Gastrocnemius medialis (tissue), 4 donors: Measurements from ENCODE around the gene SNAPC4. TPM values are rescaled to one million over a fixed set of nuclear protein-coding genes. Genes with fewer than 3 reads are reported as not detected.

Experiments used
- ATAC-seq, 2 donors: fragments of 150-250 bp; one replicate each; pipeline ENCODE4 v1.9.1; 2016
- DNase-seq, 2 donors: peaks; one replicate each; pipeline ENCODE4 v3.0.0-alpha.2; 2019
- H3K27ac ChIP-seq, 4 donors: fragments of 200-600 bp; sonication (generic); 1 replicate in 1 of 4; 2 replicates in 3 of 4; pipeline ENCODE4 v1.5.1; 2016 to 2018; ENCODE audit warnings: mild to moderate bottlenecking in 2 of 4, moderate library complexity in 1 of 4
- H3K27me3 ChIP-seq, 3 donors: fragments of 200-600 bp; sonication (generic) in 2 of 3; 1 replicate in 1 of 3; 2 replicates in 2 of 3; pipeline versions ENCODE4 v1.5.1 to v1.6.0; 2016 to 2019; ENCODE audit warnings: mild to moderate bottlenecking in 1 of 3, moderate library complexity in 1 of 3
- H3K36me3 ChIP-seq, 2 donors: fragments of 200-600 bp; sonication (generic) in 1 of 2; one replicate each; pipeline ENCODE4 v1.5.1; 2017 to 2018
- H3K4me1 ChIP-seq, 2 donors: fragments of 200-600 bp; sonication (generic) in 1 of 2; one replicate each; pipeline ENCODE4 v1.5.1; 2016 to 2017; ENCODE audit warnings: mild to moderate bottlenecking in 2 of 2
- H3K4me3 ChIP-seq, 4 donors: fragments of 200-600 bp; sonication (generic) in 3 of 4; 1 replicate in 1 of 4; 2 replicates in 3 of 4; pipeline ENCODE4 v1.5.1; 2016 to 2019; ENCODE audit warnings: mild to moderate bottlenecking in 2 of 4
- H3K9me3 ChIP-seq, 3 donors: fragments of 200-600 bp; sonication (generic) in 2 of 3; 1 replicate in 1 of 3; 2 replicates in 2 of 3; pipeline ENCODE4 v1.5.1; 2016 to 2019
- POLR2A ChIP-seq, 2 donors: fragments of 450-650 bp; IDR thresholded peaks; one replicate each; pipeline ENCODE4 v1.6.1; 2017; ENCODE audit warnings: antibody characterized with exemption in 2 of 2, mild to moderate bottlenecking in 2 of 2, moderate library complexity in 2 of 2
- in situ Hi-C, 4 donors: fragments of 200-750 bp; cut with MboI; loops; one replicate each; pipeline versions ENCODE4 v1.15.0 to v1.8.0; 2017; ENCODE audit warnings: low sequenced_read_pairs in 4 of 4
- intact Hi-C: fragments of 100-400 bp; cut with DNase I; formaldehyde crosslinking; loops from one replicate; pipeline ENCODE4 v1.15.1; 2023; ENCODE audit warnings: low total_unique reads
- total RNA-seq, 4 donors: library from RNA; depleted of rRNA; stranded (reverse); fragments of >200 nt; gene quantifications; one replicate each; pipeline versions ENCODE4 v1.1.0 to v1.2.3, GENCODE V29; 2016
- TF ChIP-seq, protein P1 (sequence below), 5 experiments: fragments of 450-650 bp in 3 of 5; fragments of 200-600 bp in 2 of 5; sonication (generic) in 2 of 5; IDR thresholded peaks in 4 of 5; conservative IDR thresholded peaks in 1 of 5; 1 replicate in 4 of 5; 2 replicates in 1 of 5; pipeline ENCODE4 v1.5.1; 2016 to 2019; ENCODE audit warnings: antibody characterized with exemption in 5 of 5, mild to moderate bottlenecking in 3 of 5, moderate library complexity in 3 of 5

SNAPC4 gene
- total RNA-seq, 4 donors from 2014 or later = 2.3 to 6.0 (median 3.9) TPM

DNA sequence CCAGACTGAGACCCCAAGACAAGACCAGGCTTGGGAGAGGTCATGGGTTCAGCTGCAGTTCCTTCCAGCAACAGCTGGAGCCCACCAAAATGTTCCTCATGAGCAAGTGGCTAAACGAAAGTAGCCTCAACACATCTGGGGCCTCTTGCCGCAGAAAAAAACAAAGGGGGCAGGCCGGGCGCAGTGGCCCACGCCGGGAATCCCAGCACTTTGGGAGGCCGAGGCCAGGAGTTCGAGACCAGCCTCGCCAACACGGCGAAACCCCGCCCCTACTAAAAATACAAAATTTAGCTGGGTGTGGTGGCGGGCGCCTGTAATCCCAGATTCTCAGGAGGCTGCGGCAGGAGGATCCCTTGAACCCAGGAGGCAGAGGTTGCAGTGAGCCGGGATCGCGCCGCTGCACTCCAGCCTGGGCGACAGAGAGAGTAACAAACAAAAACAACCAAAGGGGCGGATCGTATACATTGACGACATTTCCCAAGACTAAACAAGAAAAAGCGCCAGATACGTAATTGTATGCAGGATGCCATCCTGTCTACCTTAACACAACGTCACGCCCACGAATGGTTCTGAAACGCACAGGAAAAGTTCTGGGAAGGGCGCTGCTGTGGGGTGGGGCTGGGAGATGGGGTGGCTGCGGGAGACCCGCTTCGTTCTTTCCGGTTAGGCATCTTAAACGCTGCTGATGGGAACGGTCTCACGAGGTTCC lies 38.0 kb upstream of the SNAPC4 start:
- TF ChIP-seq POLR2A (IDR thresholded peaks at IDR 0.05) = no peak
- TF ChIP-seq, protein P1, sequence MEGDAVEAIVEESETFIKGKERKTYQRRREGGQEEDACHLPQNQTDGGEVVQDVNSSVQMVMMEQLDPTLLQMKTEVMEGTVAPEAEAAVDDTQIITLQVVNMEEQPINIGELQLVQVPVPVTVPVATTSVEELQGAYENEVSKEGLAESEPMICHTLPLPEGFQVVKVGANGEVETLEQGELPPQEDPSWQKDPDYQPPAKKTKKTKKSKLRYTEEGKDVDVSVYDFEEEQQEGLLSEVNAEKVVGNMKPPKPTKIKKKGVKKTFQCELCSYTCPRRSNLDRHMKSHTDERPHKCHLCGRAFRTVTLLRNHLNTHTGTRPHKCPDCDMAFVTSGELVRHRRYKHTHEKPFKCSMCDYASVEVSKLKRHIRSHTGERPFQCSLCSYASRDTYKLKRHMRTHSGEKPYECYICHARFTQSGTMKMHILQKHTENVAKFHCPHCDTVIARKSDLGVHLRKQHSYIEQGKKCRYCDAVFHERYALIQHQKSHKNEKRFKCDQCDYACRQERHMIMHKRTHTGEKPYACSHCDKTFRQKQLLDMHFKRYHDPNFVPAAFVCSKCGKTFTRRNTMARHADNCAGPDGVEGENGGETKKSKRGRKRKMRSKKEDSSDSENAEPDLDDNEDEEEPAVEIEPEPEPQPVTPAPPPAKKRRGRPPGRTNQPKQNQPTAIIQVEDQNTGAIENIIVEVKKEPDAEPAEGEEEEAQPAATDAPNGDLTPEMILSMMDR (IDR thresholded peaks at IDR 0.05 in 4 of 5, conservative IDR thresholded peaks at IDR 0.05 in 1 of 5) = no peak
- H3K9me3 ChIP-seq = no peaks in the 10 kb centered on the region
- intact Hi-C loops = loop anchor here (2.0 kb wide), 1 partner anchor 27 kb away; the partner anchor contains the start of genes ENTR1 and PMPCA

DNA sequence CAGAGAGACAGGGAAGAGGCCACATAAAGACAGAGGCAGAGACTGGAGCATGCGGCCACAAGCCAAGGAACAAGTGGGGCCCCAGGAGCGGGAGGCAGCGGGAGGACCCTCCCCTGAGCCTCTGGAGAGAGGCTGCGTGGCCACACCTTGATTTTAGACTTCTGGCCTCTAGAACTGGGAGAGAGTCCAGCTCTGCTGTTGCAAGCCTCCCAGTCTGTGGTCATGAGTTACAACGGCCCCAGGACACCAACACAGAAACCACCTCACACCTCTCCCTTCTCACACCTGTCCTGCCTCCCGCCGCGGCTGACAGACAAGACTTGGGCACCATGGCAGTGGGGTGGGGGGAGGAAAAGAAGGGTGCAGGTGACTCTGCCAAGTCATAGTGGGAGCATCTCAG lies 37.5 kb upstream of the SNAPC4 start:
- peak in 1 of 2 donors; percentile 68 for DNase-seq
- no peaks in the 10 kb centered on the region for H3K9me3 ChIP-seq
- in situ Hi-C loops = no loop called here
- ATAC-seq = peak; percentile 34 to 36
- H3K36me3 ChIP-seq = peaks cover 0 to 24% of the 10 kb centered on the region in 2 donors
- H3K27ac ChIP-seq = peak overlapping the region in 1 of 4 donors; percentile 65
- H3K4me1 ChIP-seq = peaks cover 27 to 30% of the 10 kb centered on the region in 2 donors
- no peak for TF ChIP-seq POLR2A (IDR thresholded peaks at IDR 0.05)
- TF ChIP-seq, protein P1 (IDR thresholded peaks at IDR 0.05 in 4 of 5, conservative IDR thresholded peaks at IDR 0.05 in 1 of 5) = no peak
- H3K27me3 ChIP-seq = no peaks in the 10 kb centered on the region
- peak overlapping the region; percentile 58 to 86 (median 68) for H3K4me3 ChIP-seq
- intact Hi-C loops = no loop called here

More for the DNA sequence above, 38.0 kb upstream of the SNAPC4 start:
- Histone ChIP-seq H3K27me3 (no peaks in the 10 kb centered on the region), H3K4me3 (peak overlapping the region; percentile 58 to 86 (median 68)), H3K36me3 (peaks cover 0 to 23% of the 10 kb centered on the region in 2 donors), H3K27ac (peak overlapping the region in 1 of 4 donors; percentile 65), H3K4me1 (peaks cover 27 to 30% of the 10 kb centered on the region in 2 donors)
- ATAC-seq (no peak), DNase-seq (no peak)
- in situ Hi-C loops = no loop called here

DNA sequence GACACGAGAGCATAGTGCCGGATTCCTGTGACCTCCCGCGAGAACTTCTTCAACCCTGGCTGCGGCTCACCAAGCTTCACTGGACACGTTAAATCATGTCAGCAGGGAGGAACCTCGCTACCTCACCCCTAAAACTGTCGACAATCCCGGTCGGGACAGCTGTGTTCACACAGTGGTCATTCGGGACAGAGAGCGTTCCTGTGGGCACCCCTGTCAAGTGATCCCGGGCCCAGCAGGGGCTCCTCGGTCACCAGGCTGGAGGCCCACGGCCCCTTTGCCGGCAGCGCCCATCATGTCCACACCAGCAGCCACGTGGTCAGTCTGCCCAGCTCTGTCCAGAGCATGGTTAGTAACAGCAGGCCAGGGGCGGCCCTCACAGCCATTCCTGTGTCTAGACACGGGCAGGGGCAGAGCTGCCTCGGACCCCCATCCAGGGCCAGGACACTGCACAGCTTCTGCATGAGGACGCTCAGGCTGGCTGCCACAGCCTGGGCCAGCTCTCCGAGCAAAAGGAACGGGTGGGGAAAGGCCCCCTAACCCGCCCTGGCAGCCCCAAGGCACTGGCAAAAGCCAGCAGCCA lies 36.2 kb upstream of the SNAPC4 start:
- H3K27ac ChIP-seq = no peak overlapping the region
- H3K4me1 ChIP-seq = peaks cover 27 to 30% of the 10 kb centered on the region in 2 donors
- TF ChIP-seq, protein P1 (IDR thresholded peaks at IDR 0.05 in 4 of 5, conservative IDR thresholded peaks at IDR 0.05 in 1 of 5) = no peak
- TF ChIP-seq POLR2A (IDR thresholded peaks at IDR 0.05) = no peak
- no peak overlapping the region for H3K4me3 ChIP-seq
- H3K9me3 ChIP-seq = no peaks in the 10 kb centered on the region
- H3K27me3 ChIP-seq = no peaks in the 10 kb centered on the region
- intact Hi-C loops = no loop called here
- in situ Hi-C loops = no loop called here
- ATAC-seq (no peak), DNase-seq (no peak)
- H3K36me3 ChIP-seq = peaks cover 0 to 14% of the 10 kb centered on the region in 2 donors

DNA sequence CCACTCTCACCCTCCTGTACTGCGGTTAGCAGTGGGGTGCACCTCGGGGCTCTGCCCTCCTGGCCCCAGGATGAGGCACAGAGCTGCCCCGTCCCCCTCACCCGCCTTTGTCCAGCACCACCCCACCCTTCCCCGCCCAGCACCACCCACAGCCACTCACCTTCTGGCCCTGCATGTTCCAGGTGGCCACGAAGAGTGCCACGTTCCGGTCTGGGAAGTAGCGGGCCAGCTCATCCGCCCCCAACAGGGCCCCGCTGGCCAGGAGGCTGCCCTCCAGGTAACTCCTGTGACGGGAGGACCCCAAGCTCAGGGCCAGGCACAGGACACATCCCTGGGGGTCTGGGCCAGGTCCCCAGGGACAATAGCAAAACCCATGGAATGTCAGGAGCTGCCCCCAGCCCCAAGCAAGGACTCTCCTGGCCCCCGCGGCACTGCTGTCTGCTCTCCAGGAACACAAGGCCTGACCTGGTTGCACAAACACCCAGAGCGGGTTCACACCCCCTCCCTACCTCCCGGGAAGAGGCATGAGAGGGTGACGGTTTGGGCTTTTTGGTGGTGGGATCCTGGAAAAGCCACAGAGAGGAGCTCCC lies 34.7 kb upstream of the SNAPC4 start:
- DNase-seq (no peak), ATAC-seq (no peak)
- no peaks in the 10 kb centered on the region for H3K9me3 ChIP-seq
- in situ Hi-C loops (no loop called here), intact Hi-C loops (no loop called here)
- no peak overlapping the region for H3K4me3 ChIP-seq
- no peaks in the 10 kb centered on the region for H3K27me3 ChIP-seq
- H3K27ac ChIP-seq = no peak overlapping the region
- TF ChIP-seq, protein P1 (IDR thresholded peaks at IDR 0.05 in 4 of 5, conservative IDR thresholded peaks at IDR 0.05 in 1 of 5) = no peak
- no peak for TF ChIP-seq POLR2A (IDR thresholded peaks at IDR 0.05)
- peaks cover 0 to 20% of the 10 kb centered on the region in 2 donors for H3K36me3 ChIP-seq
- peaks cover 18 to 22% of the 10 kb centered on the region in 2 donors for H3K4me1 ChIP-seq
